Chondrocyte (in vitro differentiated cells): ENCODE results near the gene ZFYVE9. TPM values are rescaled to one million over a fixed set of nuclear protein-coding genes. Genes with fewer than 3 reads are reported as not detected.

Experiments used
- DNase-seq: peaks from one replicate; pipeline ENCODE4 v3.0.0; 2021; ENCODE audit warnings: mixed read lengths, low spot score
- H3K27ac Mint-ChIP-seq: one replicate; pipeline ENCODE4 v1.8.0; 2021; ENCODE audit warnings: mild to moderate bottlenecking, moderate library complexity, mixed read lengths; ENCODE audit not compliant: unreplicated experiment
- H3K27me3 Mint-ChIP-seq: 2 replicates; pipeline ENCODE4 v1.8.0; 2021; ENCODE audit warnings: low read depth, mixed read lengths
- H3K36me3 Mint-ChIP-seq: 2 replicates; pipeline ENCODE4 v1.8.0; 2021; ENCODE audit warnings: low read depth, mixed read lengths
- H3K4me1 Mint-ChIP-seq: 2 replicates; pipeline ENCODE4 v1.8.0; 2021; ENCODE audit warnings: low read depth, mild to moderate bottlenecking, mixed read lengths
- H3K4me3 Mint-ChIP-seq: one replicate; pipeline ENCODE4 v1.8.0; 2021; ENCODE audit warnings: mild to moderate bottlenecking, moderate library complexity, mixed read lengths; ENCODE audit not compliant: unreplicated experiment
- H3K9me3 Mint-ChIP-seq: 2 replicates; pipeline ENCODE4 v1.8.0; 2021; ENCODE audit warnings: low read depth, mixed read lengths
- CTCF ChIP-seq: fragments of 200-600 bp; sonication (generic); IDR thresholded peaks from 2 replicates; pipeline ENCODE4 v1.5.0; 2021; ENCODE audit warnings: antibody characterized with exemption, mild to moderate bottlenecking, moderate library complexity
- total RNA-seq: library from RNA; stranded (reverse); gene quantifications from 3 replicates; pipeline ENCODE4 v1.2.1, GENCODE V29; 2021

ZFYVE9 gene
- total RNA-seq, 1 donor from 2014 or later: 20.9 TPM

GRCh38 chr1:52385376-52385775 is 243.5 kb downstream of the ZFYVE9 start:
- no peak overlapping the region for H3K27ac Mint-ChIP-seq
- no peaks in the 10 kb centered on the region for H3K27me3 Mint-ChIP-seq
- no peak for DNase-seq
- no peak overlapping the region for H3K4me3 Mint-ChIP-seq
- no peaks in the 10 kb centered on the region for H3K4me1 Mint-ChIP-seq
- H3K36me3 Mint-ChIP-seq: peaks cover 2% of the 10 kb centered on the region
- no peak for TF ChIP-seq CTCF
- H3K9me3 Mint-ChIP-seq: no peaks in the 10 kb centered on the region

- Mint-ChIP-seq H3K4me3 (no peak overlapping the region), H3K36me3 (peaks cover 2% of the 10 kb centered on the region), H3K27me3 (no peaks in the 10 kb centered on the region), H3K27ac (no peak overlapping the region), H3K4me1 (no peaks in the 10 kb centered on the region), H3K9me3 (no peaks in the 10 kb centered on the region)
- no peak for DNase-seq
- TF ChIP-seq CTCF: no peak
Measured at GRCh38 chr1:52386458-52386857, 244.6 kb downstream of the ZFYVE9 start.

DNA sequence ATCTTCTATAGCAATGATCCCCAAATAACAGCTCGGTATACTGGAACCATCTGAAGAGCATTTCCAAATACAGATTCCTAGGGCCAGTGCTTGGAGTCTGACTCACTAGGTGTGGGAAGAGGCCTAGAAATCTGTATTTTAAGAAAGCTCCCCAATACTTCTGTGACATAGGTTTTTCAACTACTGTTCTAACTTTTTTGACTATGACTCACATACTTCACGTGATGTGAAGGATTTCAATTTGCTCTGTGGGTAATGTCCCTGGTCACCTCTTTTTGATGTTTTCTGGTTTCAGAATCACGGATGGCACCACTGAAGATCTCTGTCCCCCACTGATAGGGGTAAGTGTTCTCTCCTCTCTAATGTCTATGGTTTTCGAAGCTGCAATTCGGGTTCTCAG is 251.3 kb downstream of the ZFYVE9 start:
- Mint-ChIP-seq H3K4me3 (no peak overlapping the region), H3K27me3 (no peaks in the 10 kb centered on the region), H3K36me3 (no peaks in the 10 kb centered on the region), H3K27ac (no peak overlapping the region), H3K4me1 (no peaks in the 10 kb centered on the region), H3K9me3 (no peaks in the 10 kb centered on the region)
- TF ChIP-seq CTCF: no peak
- no peak for DNase-seq

Other genes with a start within 250 kb of the ZFYVE9 start
- gene RAB3B, start 151.4 kb upstream of the ZFYVE9 start, total RNA-seq: 15.3 to 33.9 TPM (median 32.8 TPM) in 3 replicates
- 10.6 to 10.9 TPM (median 10.6 TPM) in 3 replicates for gene KTI12, start 108.3 kb upstream of the ZFYVE9 start, total RNA-seq
- gene TXNDC12, start 86.9 kb upstream of the ZFYVE9 start, total RNA-seq: 47.5 to 55.0 TPM (median 54.8 TPM) in 3 replicates
- 51.1 to 59.2 TPM (median 54.5 TPM) in 3 replicates for gene BTF3L4, start 85.8 kb upstream of the ZFYVE9 start, total RNA-seq
- gene CC2D1B, start 224.1 kb downstream of the ZFYVE9 start, total RNA-seq: 33.3 to 35.1 TPM (median 35.0 TPM) in 3 replicates